ENCODE results near the gene TMEM26. TPM values are rescaled to one million over a fixed set of nuclear protein-coding genes. Genes with fewer than 3 reads are reported as not detected.

The TMEM26 gene
- total RNA-seq, 1 experiment from 2014 or later, result 14.3 TPM

DNA sequence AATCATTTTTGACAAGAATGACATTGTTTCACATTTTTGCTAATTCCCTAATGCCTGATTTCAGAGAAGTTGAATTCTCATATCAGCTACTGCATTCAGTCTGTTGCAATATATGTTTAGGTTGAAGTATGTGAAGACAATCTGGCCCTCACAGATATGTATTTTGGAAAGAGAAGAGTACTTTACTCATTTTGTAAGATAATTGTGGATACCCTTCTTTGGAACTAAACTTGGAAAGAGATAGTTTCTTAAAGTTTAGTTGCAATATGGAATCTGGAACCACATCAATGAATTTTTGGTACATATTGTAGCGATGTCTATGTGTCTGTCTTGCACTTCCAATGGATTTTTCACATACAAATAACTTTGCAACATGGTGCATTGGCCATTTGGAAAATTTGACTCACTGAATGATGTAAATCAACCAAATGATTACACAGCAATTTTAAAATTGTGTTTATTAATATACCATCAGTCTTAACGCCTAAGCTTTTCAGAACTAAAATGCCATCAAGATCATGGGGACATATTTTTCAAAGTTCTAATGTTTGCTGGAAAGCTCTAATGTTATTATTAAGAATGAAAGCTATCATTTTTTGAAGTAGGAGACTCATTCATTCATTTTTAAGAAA, 39.3 kb upstream of the TMEM26 start:
- ATAC-seq, result no peak
- DNase-seq (ENCODE audit: low read depth, low spot score), result no peak
- no peaks in the 10 kb centered on the region for H3K27me3 ChIP-seq (ENCODE audit: control insufficient read depth, insufficient read depth, low read length)
- no peaks in the 10 kb centered on the region; the same call in 1 of the 2 replicates for H3K9me3 ChIP-seq (ENCODE audit: control insufficient read depth, insufficient read depth, low read depth, low read length)
- no peak overlapping the region for H3K4me3 ChIP-seq (ENCODE audit: low read depth in 2 of 2, low read length in 2 of 2)
- POLR2A ChIA-PET, result interaction anchor here (0.6 kb wide), 1 partner anchor 16 kb away, joined by 3 read pairs; no protein-coding TSS in a partner anchor
- intact Hi-C loops (cut with micrococcal nuclease; ENCODE audit: unreplicated experiment) (no loop called here), in situ Hi-C loops (cut with HindIII; ENCODE audit: low pct_unique_long_range_greater_than_20kb, low sequenced_read_pairs) (no loop called here)
- H3K36me3 ChIP-seq (ENCODE audit: control insufficient read depth, insufficient read depth, low read length), result no peaks in the 10 kb centered on the region
- TF ChIP-seq REST (IDR thresholded peaks at IDR 0.05; ENCODE audit: insufficient read depth in 1 of 2, low read depth in 2 of 2, low read length in 1 of 2) (no peak), SIN3A (IDR thresholded peaks at IDR 0.05; ENCODE audit: borderline replicate concordance, insufficient read depth, low read depth, low read length) (no peak), POLR2AphosphoS5 (IDR thresholded peaks at IDR 0.05; ENCODE audit: low read depth, low read length) (no peak), TCF7L2 (IDR thresholded peaks at IDR 0.05; ENCODE audit: low read depth, low read length) (no peak)
- TF ChIP-seq, protein P1, sequence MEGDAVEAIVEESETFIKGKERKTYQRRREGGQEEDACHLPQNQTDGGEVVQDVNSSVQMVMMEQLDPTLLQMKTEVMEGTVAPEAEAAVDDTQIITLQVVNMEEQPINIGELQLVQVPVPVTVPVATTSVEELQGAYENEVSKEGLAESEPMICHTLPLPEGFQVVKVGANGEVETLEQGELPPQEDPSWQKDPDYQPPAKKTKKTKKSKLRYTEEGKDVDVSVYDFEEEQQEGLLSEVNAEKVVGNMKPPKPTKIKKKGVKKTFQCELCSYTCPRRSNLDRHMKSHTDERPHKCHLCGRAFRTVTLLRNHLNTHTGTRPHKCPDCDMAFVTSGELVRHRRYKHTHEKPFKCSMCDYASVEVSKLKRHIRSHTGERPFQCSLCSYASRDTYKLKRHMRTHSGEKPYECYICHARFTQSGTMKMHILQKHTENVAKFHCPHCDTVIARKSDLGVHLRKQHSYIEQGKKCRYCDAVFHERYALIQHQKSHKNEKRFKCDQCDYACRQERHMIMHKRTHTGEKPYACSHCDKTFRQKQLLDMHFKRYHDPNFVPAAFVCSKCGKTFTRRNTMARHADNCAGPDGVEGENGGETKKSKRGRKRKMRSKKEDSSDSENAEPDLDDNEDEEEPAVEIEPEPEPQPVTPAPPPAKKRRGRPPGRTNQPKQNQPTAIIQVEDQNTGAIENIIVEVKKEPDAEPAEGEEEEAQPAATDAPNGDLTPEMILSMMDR (IDR thresholded peaks at IDR 0.05), result no peak
- no peak overlapping the region for H3K27ac ChIP-seq (ENCODE audit: low read length)
- no TSS peak for BruUV-seq (replicated peaks)
- no peaks in the 10 kb centered on the region for H3K4me1 ChIP-seq (ENCODE audit: control insufficient read depth, insufficient read depth, low read length)
- CTCF ChIA-PET, result no interaction called here

DNA sequence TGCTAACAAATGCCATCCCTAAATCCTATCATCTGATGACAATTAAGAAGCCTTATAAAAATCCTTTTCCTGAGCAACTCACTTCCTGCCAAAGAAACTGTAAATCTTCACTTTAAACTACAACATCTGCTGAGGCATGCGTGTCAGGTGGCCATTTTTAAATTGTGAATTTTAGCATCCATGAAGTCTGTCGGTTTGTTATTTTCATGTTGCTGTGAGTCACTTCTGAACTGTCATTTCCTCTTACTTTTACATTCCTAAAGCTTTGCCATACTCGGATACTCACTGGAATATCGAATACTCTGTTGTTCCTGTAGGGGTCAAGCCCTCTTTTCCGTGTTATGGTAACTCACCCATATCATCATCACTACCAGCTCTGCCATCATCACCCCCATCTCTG, 34.3 kb upstream of the TMEM26 start:
- H3K9me3 ChIP-seq (ENCODE audit: control insufficient read depth, insufficient read depth, low read depth, low read length), result no peaks in the 10 kb centered on the region; the same call in 1 of the 2 replicates
- H3K4me1 ChIP-seq (ENCODE audit: control insufficient read depth, insufficient read depth, low read length), result no peaks in the 10 kb centered on the region
- ATAC-seq (no peak), DNase-seq (ENCODE audit: low read depth, low spot score) (no peak)
- H3K36me3 ChIP-seq (ENCODE audit: control insufficient read depth, insufficient read depth, low read length), result no peaks in the 10 kb centered on the region
- ChIA-PET POLR2A (no interaction called here), CTCF (no interaction called here)
- H3K27me3 ChIP-seq (ENCODE audit: control insufficient read depth, insufficient read depth, low read length), result no peaks in the 10 kb centered on the region
- intact Hi-C loops (cut with micrococcal nuclease; ENCODE audit: unreplicated experiment) (no loop called here), in situ Hi-C loops (cut with HindIII; ENCODE audit: low pct_unique_long_range_greater_than_20kb, low sequenced_read_pairs) (no loop called here)
- TF ChIP-seq TCF7L2 (IDR thresholded peaks at IDR 0.05; ENCODE audit: low read depth, low read length) (no peak), POLR2AphosphoS5 (IDR thresholded peaks at IDR 0.05; ENCODE audit: low read depth, low read length) (no peak), SIN3A (IDR thresholded peaks at IDR 0.05; ENCODE audit: borderline replicate concordance, insufficient read depth, low read depth, low read length) (no peak), REST (IDR thresholded peaks at IDR 0.05; ENCODE audit: insufficient read depth in 1 of 2, low read depth in 2 of 2, low read length in 1 of 2) (no peak)
- TF ChIP-seq, protein P1 (IDR thresholded peaks at IDR 0.05), result no peak
- H3K27ac ChIP-seq (ENCODE audit: low read length), result no peak overlapping the region; the same call in 1 of the 2 replicates
- H3K4me3 ChIP-seq (ENCODE audit: low read depth in 2 of 2, low read length in 2 of 2), result no peak overlapping the region
- no TSS peak for BruUV-seq (replicated peaks)

Measured in Panc1 (cell line).